Activated T-cell treated with anti-CD3 and anti-CD28 coated beads, Interleukin-2, amount 50 U/mL, for 1 hour (primary cell): ENCODE data around the gene LGALS8.
"Not testable (repeated sequence)": the region's sequence is repeated elsewhere in the genome, so short reads cannot be mapped to it uniquely, and the experiment has no call there.

Experiments used
- DNase-seq: peaks from one replicate; pipeline ENCODE4 v3.0.0-alpha.2; 2020

The LGALS8 gene

GRCh38 chr1:236543065-236543669, 19.4 kb downstream of the LGALS8 start:
- no peak for DNase-seq

GRCh38 chr1:236545621-236546169, 21.9 kb downstream of the LGALS8 start:
- no peak for DNase-seq

- no peak for DNase-seq
Measured at GRCh38 chr1:236548452-236548851, 24.7 kb downstream of the LGALS8 start.

GRCh38 chr1:236550961-236551851, 27.4 kb downstream of the LGALS8 start:
- DNase-seq, result no peak

GRCh38 chr1:236552096-236552495, 28.3 kb downstream of the LGALS8 start:
- DNase-seq, result no peak

GRCh38 chr1:236552901-236553300, 29.1 kb downstream of the LGALS8 start:
- no peak for DNase-seq

- no peak for DNase-seq
Measured at GRCh38 chr1:236553370-236553769, 29.6 kb downstream of the LGALS8 start.

GRCh38 chr1:236556606-236557005, 32.8 kb downstream of the LGALS8 start:
- no peak for DNase-seq

GRCh38 chr1:236558081-236558480, 34.3 kb downstream of the LGALS8 start:
- DNase-seq, result no peak

- no peak for DNase-seq
Measured at GRCh38 chr1:236558846-236559245, 35.1 kb downstream of the LGALS8 start.

GRCh38 chr1:236560213-236560771, 36.5 kb downstream of the LGALS8 start:
- DNase-seq, result no peak

GRCh38 chr1:236561976-236562375, 38.2 kb downstream of the LGALS8 start:
- no peak for DNase-seq

GRCh38 chr1:236565530-236565929, 41.7 kb downstream of the LGALS8 start:
- no peak for DNase-seq

GRCh38 chr1:236568285-236568894, 44.6 kb downstream of the LGALS8 start:
- DNase-seq, result no peak

GRCh38 chr1:236575523-236575922, 51.7 kb downstream of the LGALS8 start:
- DNase-seq, result no peak

- no peak for DNase-seq
Measured at GRCh38 chr1:236576004-236576403, 52.2 kb downstream of the LGALS8 start.

GRCh38 chr1:236577041-236577440, 53.3 kb downstream of the LGALS8 start:
- not testable (repeated sequence) for DNase-seq

GRCh38 chr1:236578661-236579060, 54.9 kb downstream of the LGALS8 start:
- DNase-seq, result no peak

GRCh38 chr1:236580404-236580803, 56.6 kb downstream of the LGALS8 start:
- not testable (repeated sequence) for DNase-seq

GRCh38 chr1:236581528-236581927, 57.7 kb downstream of the LGALS8 start:
- no peak for DNase-seq

- DNase-seq, result no peak
Measured at GRCh38 chr1:236589531-236589930, 65.7 kb downstream of the LGALS8 start.

GRCh38 chr1:236590553-236591150, 66.9 kb downstream of the LGALS8 start:
- no peak for DNase-seq

- no peak for DNase-seq
Measured at GRCh38 chr1:236602171-236602570, 78.4 kb downstream of the LGALS8 start.
